Measurements from ENCODE around the gene TOR3A.
"Not testable (repeated sequence)": the region's sequence is repeated elsewhere in the genome, so short reads cannot be mapped to it uniquely, and the experiment has no call there.

The TOR3A gene

DNA sequence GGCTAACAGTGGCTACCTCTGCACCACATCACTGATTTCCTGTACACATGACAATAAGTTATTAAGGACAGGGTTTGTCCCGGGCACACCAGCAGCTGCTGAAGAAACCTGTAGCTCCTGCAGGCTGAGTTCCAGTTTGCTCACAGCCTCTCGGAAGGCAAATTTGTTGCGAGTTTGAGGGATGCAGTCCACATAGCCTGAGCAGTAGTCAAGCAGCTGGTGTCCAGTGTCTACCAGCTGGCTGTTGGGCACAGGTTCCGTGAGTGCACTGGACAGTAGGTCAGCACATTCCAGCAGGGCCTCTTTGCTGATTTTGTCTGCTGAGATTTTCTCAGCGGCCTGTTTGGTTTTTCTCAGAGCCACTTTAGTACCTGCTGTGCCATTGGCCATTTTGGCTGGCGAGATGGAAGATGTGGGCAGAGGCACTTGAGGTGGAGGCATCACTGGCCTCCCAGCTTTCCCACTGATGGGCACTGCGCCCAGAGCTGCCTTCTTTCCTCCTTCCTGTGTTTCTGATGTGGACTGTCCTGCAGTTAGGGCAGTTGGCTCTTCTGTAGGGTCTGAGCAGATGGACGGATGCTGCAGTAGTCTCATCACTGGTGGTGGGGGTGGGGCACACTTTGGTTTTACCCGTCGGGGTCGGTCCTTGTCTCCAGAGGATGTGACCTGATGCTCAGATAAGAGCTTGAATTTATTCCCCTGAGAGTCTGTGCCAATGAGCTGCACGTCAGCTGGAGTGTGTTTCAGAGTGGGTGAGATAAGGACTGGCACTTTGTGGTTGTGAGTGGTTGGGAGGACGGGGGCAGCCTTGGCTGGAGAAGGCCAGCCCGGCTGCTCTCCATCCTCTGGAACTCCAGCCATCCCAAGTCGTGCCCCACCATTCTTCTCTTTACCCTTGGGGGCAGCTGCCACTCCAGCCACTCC lies 26.1 kb downstream of the TOR3A start:
- no peak for DNase-seq (ENCODE audit: low read depth, low spot score)

DNA sequence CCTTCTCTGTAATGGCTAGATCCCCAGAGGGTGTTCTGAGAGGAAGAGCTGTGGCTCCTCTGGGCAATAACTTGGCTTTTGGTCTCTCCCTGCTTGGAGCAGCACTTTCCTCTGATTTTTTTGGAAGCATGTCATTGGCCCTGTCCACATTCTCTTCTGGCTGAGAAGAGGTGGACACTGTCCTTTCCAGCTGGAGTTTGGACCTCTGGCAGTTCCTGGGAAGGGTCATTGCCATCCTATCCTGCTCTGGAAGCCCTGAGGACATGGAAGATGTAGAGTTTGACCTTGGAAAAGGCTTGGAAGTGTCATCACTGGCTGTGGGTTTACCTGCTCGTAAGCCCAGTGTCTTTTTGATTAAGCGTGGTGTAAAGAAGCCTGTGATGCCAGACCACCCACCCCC lies 26.8 kb downstream of the TOR3A start:
- DNase-seq (ENCODE audit: low read depth, low spot score) = no peak

DNA sequence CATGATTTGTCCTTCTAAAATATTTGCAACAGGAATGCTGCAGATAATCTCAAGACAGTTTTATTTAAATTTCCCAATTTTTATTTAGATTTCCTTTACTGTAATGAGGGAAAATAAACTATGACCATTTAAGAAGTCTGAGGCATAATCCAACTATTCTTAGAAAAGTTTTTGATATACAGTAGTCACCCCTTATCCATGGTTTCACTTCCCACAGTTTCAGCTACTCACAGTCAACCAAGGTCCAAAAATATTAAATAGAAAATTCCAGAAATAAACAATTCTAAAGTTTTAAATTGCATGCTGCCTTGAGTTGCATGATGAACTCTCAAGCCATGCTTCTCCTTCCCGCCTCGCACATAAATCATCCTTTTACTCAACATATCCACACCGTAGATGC lies 33.3 kb downstream of the TOR3A start:
- DNase-seq (ENCODE audit: low read depth, low spot score) = no peak

DNA sequence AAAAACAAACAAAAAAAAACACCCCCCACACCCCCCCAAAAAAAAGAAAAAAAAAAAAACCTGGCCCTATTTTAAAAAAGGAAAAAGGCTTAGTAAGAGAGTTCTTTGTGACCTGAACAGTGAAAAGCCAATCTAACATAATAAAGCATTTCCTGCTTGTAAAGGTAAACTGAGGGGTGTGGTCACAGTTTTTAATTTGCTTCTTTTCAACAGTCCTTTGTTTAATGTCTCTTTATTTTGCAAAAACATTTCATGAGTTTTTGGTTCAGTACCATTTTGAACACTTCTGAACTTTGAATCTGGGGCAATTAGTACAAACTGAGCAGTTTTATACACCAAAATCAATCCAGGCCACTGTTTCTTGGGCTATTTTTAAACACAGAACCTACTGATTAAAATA lies 37.6 kb downstream of the TOR3A start:
- no peak for DNase-seq (ENCODE audit: low read depth, low spot score)

DNA sequence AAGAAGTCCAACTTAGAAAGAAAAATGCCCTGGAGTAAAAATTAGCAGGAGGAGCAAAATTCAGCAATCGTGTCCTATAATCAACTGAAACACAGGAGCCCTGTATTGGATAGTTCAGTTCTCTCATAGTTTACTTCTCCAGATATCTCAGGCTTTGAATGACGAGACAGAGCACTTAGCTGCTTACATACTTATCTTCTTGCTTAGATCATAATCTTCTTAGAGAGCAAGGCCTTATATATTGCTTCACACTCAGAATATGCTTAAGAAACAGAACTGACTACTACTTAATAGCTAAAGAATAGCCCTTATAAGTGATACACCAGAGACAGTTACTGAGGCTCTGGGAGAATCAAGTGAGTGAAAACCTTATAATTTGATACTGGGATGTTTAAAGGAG lies 38.9 kb downstream of the TOR3A start:
- no peak for DNase-seq (ENCODE audit: low read depth, low spot score)

DNA sequence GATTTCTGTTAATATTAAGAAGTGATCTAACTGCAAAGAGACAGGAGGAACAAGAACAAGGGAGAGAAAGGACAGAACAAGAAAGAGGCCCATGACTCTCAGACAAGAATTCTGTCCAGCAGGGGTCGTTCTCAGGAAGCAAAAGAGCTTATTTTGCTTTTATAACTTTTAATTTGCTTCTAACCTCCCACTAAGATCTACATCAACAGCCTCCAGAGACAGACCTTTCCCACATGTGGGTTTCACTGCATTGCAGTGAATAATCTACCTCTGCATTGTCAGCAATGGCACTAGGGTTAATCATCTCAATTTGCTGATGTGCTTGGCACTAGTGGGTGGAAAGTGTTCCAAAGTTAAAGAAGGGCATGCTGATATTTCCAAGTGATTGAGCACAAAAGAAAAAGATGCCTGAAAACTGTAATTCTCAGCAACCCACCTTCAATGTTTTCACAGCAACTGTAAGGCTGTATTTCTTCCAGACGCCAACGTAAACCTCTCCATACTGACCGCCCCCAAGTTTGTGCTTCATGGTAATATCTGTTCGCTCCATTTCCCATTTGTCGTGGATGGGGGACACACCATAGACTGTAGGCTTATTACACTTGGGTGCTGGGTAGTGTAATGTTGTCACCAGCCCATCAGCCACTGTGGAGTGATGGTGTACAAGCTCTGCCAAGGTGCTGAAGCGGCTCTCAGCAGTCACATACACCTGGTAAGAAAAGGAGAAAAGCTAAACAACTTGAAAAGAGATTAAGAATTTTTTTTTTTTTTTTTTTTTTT lies 39.5 kb downstream of the TOR3A start:
- no peak for DNase-seq (ENCODE audit: low read depth, low spot score)

DNA sequence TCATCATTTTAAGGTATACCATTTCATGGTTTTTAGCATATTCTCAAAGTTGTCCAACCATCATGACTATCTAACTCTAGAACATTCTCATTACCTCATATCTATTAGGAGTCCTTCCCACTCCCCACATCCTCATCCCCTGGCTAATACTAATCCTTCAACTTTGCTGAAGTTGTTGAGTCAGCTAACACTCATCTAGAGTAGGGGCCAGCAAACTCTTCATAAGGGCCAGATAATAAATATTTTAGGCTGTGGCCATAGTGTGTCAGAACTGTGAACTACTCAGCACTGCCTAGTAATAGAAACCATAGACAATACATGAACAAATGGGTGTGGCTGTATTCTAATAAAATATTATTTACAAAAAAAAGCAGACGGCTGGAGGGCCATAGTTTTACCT lies 43.0 kb downstream of the TOR3A start:
- no peak for DNase-seq (ENCODE audit: low read depth, low spot score)

DNA sequence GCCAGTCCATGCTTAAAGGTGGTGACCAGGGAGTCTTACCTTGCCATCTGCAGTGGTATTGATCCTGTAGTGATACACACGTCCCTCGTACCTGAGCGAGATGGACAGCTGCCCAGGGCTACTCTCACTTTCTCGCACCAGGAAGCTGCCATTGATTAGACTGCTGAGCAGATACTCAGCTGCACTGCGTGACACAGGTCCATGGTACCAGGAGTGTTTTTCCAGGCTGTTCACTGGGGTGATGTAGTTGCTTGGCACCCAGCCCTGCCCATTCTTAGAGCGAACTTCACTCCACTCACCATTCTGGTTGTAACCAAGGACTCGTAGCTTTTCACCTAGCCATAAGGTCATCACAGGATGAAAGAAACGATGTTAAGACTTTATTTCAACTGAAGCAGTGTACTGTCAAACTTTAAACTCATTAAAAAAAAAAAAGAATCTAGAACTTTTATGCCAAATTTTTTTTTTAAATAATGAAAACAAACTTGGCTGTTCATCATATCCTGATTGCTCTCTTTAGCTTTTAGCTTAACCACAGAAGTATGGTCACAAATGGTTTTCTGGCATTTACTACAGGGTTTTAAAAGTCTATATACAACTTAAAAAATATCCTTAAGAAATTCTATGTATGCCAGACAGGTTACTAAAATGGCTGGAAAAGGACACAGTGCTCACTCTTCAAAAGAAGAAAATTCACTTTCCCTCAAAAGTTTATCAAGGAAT lies 44.6 kb downstream of the TOR3A start:
- no peak for DNase-seq (ENCODE audit: low read depth, low spot score)

DNA sequence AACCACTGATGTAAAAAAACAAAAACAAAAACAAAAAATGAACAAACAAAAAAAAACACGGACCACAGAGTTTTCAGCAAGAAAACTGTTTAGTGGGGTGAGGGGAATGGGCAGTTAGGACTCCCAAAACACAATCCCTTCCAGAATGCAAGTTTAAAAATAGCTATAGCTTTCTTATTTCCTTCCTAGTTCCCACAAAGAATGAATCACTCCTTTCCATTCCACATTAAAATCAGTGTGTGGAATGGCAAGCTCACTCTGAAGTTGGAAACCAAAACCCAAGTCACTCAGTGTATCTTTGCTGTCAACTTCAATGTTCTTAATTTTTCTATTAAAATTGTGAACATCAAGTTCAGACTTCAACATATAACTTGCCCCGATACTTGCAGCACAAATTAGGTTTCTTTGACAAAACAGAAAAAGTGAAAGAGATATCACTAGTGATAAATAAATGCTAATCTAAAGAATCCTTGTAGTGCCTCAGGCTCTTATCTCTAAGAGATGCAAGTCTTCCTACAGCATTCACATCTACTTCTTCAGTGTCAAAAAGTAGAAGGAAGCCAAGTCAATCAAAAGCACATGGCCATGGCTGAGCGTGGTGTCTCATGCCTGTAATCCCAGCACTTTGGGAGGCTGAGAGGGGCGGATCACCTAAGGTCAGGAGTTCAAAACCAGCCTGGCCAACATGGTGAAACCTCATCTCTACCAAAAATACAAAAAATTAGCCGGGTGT lies 45.5 kb downstream of the TOR3A start:
- no peak for DNase-seq (ENCODE audit: low read depth, low spot score)

DNA sequence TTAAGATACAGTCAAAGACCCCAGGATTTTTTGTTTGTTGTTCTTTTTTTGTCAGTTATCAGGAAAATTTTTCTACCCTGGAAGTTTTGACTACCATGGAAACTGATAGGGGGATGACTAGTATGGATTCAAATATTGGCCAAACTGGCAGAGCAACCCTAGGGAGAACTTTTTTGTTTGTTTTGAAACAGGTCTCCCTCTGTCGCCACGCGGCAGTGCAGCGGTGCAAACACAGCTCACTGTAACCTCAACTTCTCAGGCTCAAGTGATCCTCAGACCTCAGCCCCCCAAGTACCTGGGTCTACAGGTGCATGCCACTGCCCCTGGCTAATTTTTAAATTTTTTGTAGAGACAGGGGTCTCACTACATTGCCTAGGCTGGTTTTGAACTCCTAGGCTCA lies 46.6 kb downstream of the TOR3A start:
- no peak for DNase-seq (ENCODE audit: low read depth, low spot score)

DNA sequence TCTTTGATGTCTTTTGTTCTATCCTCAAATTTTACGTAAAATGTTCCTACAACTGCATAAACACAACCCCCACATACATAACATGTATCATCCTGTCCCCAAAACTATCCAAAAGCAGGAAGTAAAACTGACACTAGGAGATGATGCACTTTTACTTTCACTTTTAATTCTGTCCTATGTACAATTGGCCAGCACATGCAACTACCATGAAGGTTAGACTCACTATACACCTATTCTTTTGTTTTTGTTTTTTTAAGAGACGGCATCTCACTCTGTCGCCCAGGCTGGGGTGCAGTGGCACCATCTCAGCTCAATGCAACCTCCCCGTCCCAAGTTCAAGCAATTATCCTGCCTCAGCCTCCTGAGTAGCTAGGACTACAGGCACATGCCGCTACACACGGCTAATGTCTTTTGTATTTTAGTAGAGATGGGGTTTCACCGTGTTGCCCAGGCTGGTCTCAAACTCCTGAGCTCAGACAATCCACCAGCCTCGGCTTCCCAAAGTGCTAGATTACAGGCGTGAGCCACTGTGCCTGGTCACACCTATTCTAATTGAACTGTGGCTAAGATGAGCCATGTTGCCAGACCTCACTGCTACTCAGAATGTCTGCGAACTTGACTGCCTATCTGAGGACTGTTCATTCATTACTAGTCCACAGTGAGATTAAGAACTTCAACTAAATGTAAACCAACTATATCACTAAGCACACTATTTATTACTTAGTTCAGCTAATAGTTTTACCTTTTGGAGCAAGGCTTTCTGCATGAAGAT lies 48.0 kb downstream of the TOR3A start:
- DNase-seq (ENCODE audit: low read depth, low spot score) = no peak

DNA sequence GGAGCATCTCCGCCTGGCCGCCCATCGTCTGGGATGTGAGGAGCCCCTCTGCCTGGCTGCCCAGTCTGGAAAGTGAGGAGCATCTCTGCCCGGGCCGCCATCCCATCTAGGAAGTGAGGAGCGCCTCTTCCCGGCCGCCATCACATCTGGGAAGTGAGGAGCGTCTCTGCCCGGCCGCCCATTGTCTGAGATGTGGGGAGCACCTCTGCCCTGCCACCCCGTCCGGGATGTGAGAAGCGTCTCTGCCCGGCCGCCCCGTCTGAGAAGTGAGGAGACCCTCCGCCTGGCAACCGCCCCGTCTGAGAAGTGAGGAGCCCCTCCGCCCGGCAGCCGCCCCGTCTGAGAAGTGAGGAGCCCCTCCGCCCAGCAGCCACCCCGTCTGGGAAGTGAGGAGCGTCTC lies 53.3 kb downstream of the TOR3A start:
- not testable (repeated sequence) for DNase-seq (ENCODE audit: low read depth, low spot score)

DNA sequence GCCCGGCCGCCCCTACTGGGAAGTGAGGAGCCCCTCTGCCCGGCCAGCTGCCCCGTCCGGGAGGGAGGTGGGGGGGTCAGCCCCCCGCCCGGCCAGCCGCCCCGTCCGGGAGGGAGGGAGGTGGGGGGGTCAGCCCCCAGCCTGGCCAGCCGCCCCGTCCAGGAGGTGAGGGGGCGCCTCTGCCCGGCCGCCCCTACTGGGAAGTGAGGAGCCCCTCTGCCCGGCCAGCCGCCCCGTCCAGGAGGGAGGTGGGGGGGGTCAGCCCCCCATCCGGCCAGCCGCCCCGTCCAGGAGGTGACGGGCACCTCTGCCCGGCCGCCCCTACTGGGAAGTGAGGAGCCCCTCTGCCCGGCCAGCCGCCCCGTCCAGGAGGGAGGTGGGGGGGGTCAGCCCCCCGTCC lies 53.8 kb downstream of the TOR3A start:
- not testable (repeated sequence) for DNase-seq (ENCODE audit: low read depth, low spot score)

DNA sequence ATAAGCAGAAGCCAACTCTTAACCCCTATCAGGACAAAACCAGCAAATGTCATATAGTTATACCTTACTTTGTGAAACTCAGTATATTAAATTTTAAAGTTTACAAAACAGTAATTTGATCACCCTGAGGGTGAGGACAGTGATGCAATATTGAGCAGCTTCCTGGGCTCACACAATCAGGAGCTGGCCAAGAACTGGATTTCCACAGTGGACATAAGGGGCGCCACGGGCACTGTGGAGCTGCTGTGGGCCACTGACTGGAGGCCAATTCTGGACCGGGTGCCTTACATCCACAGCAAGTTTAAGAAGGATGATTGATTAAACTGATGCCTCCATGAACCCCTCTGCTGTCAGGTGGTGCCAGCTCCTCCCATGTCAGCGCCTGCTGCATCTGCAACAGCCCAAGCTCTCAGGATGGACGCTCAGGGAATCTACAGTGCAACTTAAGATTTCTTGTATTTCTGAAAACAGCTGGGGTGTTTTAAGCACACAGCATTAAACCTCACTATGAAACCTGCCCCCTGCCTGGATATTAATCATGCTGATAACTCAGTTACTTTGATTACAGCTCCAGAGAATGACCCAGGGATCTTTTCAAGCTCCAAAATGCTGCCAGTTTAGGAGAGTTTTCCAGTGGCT lies 55.9 kb downstream of the TOR3A start:
- DNase-seq (ENCODE audit: low read depth, low spot score) = no peak

DNA sequence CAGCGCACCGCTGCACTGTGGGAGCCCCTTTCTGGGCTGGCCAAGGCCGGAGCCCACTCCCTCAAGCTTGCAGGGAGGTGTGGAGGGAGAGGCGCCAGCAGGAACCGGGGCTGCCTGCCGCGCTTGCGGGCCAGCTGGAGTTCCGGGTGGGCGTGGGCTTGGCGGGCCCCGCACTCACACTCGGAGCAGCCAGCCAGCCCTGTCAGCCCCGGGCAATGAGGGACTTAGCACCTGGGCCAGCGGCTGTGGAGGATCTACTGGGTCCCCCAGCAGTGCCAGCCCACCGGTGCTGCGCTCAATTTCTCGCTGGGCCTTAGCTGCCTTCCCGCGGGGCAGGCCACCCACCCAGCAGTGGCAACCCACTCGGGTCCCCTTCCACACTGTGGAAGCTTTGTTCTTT lies 56.9 kb downstream of the TOR3A start:
- DNase-seq (ENCODE audit: low read depth, low spot score) = not testable (repeated sequence)

DNA sequence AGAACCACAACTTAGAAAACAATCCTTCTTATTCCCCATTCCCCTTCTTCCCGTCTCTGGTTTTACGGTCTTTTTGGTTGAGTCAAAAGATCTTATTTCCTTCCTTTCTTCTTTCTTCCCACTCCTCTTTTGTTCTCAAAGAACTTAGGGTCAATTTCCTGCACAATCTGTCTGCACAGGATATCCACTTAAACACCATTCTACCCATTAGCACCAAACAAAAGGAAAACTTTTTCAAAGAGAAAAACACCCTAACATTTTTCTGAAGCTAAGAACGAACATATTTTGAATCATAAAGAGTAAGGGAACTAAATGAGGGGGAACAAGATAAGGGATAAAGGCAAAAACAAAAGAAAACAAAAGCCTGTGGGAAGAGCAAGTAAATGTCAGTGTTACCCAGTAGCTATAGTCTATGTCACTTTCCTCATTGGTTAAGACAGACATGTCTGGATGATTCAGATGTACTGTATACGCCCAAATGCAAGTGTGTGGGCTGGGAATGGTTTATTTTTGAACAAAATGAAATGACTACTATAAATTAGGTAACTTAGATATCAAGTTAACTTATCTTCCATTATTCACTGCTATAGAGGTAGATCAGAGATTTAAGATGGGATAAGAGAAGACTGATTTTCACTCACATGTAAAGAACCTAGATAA lies 59.9 kb downstream of the TOR3A start:
- DNase-seq (ENCODE audit: low read depth, low spot score) = no peak

DNA sequence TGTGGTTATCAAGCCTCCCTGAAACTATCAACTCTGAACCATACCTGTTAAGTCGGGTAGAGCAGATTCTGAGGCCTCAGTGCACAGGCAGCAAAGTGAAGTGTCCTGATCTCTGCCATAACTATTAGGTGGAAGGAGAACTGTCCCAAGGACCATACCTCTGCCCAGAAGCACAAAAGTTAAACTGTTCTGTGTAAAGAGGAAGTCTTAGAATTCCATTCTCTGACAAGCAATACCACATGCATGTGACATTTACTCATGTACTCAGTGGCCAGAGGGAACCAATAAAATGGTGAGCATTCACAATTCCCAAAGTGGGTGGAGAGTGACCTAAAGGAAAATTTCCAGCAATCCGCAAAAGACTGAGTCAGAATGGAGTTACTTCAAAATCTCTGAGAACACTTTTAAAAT lies 61.0 kb downstream of the TOR3A start:
- no peak for DNase-seq (ENCODE audit: low read depth, low spot score)

DNA sequence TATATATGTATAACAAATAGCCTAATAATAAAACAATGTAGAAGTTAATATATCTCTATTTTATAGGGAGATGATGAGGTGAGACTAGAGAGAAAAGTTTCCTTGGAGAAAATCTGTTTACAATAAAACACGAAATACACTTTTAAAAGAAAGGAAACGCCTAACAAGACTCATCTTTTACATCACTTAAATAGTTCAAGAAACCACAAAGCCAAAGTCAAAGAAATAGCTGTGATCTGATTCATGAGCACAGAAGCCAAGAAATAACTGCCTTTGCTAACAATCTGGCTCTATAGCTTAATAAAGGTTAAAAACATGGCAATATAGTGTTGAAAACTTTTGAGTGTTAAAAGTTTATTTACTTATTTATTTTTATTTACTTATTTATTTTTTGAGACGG lies 61.5 kb downstream of the TOR3A start:
- no peak for DNase-seq (ENCODE audit: low read depth, low spot score)

DNA sequence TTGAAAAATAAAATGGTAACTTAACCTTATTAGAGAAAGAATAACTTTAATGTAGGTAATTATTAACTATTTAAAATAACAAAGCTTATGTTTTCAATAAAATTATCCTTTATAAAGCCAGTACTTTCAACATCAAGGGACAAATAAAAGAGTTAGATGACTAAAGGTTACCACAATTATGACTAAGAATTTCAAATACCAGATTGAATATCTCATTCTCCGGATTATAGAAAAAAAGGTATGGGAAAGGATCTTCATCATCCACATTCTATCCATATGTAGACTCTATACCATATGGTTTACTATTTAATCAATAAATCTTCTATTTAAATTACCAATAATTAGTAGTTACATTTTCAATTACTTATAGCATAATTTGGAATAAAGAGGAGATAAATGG lies 62.8 kb downstream of the TOR3A start:
- DNase-seq (ENCODE audit: low read depth, low spot score) = no peak

DNA sequence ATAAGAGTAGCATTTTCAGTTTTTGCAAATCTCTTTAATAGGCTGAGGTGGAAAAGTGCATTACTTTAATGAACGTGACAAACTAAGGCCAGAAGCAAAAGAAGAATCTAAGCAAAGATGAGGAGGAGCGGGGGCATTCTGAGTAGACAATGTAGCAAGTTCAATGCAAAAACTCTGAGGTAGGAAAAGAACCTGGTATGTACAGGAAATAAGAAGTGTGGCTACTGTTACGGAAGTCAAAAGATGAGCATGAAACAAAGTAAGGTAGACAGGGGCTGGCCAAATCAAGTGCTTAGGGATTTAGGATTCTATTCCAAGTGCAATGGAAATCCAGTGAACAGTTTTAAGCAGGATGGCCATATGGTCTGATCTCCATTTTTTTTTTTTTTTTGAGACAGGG lies 63.7 kb downstream of the TOR3A start:
- DNase-seq (ENCODE audit: low read depth, low spot score) = no peak
